HG02885 (cell line): ENCODE measurements around the gene PIK3R6.

Source experiments
- ATAC-seq: cut with Tn5 transposase; IDR thresholded peaks from one replicate; pipeline ENCODE4 v1.9.1; 2021; ENCODE audit warnings: mild to moderate bottlenecking; ENCODE audit not compliant: unreplicated experiment, poor library complexity

PIK3R6 gene

DNA sequence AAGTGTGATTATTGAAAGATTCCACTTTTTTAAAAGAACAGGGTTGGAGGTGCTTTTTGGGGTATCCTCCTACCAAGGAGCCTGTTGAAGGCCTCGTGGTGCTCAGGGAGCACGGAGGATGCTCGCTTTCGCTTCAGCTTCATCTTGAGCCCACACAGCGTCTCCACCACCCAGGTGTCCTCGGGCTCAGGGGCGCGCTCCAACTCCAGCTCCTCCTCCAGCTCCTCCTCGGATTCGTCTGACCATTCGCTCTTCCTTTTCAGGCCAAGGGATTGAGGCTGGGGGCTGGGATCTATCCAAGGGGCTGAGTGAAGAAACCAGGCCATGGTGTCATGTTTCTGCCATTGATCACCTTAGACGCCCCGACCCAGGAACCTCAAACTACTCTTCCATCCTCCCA, 110.3 kb downstream of the PIK3R6 start:
- no peak for ATAC-seq

- no peak for ATAC-seq
Measured at GRCh38 chr17:8755590-8756255, 111.8 kb downstream of the PIK3R6 start.

DNA sequence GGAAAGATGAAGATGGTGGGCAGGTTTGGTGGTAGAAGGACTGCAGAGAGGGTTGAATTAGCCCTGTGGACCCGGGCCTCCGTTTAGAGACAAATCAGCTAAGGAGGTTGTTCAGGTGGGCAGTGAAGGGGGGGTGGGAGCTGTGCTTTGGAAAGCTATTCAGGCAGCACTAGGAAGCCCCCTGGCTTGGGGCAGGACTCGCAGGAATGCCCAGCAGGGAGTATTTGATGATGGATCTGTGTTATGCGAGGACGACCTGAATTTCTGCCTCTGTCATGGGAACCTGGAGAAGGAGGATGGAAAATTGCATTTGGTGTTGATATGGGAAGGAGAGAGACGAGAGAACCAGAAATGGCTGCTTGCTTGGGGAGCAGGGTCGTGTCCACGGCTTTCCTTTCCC, 112.6 kb downstream of the PIK3R6 start:
- no peak for ATAC-seq

DNA sequence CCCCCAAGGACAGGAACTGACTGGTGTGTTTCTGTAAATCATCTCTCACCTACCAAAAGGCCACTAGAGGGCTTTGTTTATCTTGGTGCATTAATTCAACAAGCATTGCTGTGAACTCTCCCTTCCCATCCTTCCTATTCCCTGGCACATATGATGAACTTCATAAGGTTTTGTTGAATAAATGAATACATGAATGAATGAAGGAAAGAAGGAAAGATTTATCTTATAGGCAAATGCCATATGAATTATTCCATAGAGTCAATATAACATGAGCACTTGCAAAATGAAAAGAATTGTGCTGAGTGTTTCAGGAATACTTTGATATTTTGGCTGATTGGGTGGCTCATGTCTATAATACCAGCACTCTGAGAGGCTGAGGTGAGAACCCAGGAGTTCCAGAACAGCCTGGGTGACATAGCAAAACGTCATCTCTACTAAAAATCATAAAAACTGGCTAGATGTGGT, 113.5 kb downstream of the PIK3R6 start:
- no peak for ATAC-seq

GRCh38 chr17:8753136-8753975, 114.1 kb downstream of the PIK3R6 start:
- ATAC-seq = no peak
